ENCODE data around the gene AIF1L. TPM values are rescaled to one million over a fixed set of nuclear protein-coding genes. Genes with fewer than 3 reads are reported as not detected.

The AIF1L gene
- total and polyA plus RNA-seq, 4 donors, result 0.61 to 1.8 (median 1.2) TPM

DNA sequence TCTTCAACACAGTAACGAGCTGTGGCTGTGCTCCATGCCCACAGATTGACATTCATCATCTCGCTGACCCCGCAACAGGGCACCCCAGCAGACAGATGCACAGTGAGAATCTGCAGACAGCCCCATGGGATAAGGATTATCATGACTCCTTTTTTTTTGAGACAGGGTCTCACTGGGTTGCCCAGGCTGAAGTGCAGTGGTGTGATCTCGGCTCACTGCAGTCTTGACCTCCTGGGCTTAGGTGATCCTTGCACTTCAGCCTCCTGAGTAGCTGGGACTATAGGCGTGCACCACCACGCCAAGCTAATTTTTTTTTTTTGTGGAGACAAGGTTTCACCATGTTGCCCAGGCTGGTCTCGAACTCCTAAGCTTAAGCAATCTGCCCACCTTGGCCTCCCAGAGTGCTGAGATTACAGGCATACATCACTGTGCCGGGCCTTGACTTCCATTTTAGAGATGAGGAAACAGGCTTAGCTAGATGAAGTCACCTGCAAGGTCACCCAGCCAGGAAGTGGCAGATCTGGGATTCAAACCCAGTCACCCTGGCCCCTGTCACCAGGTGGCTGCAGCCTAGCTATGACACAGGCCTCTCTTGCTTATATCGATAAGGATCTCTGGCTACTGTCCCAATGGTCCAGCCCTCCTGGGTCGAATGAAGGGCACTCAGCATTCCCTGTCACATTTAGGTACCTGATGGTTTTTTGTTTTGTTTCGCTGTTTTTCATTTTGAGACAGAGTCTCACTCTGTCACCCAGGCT is 5.1 kb downstream of the AIF1L start:
- H3K36me3 ChIP-seq (ENCODE audit: control insufficient read depth in 4 of 4, insufficient read depth in 3 of 4, low read depth in 1 of 4, low read length in 3 of 4), result no peaks in the 10 kb centered on the region
- no peak overlapping the region for H3K27ac ChIP-seq (ENCODE audit: low read depth in 1 of 2, low read length in 2 of 2)
- peaks cover 0 to 6% (median 0%) of the 10 kb centered on the region in 4 donors for H3K27me3 ChIP-seq (ENCODE audit: control insufficient read depth in 4 of 4, insufficient read depth in 4 of 4, low read length in 3 of 4)
- no peak overlapping the region for H3K4me3 ChIP-seq (ENCODE audit: low read depth in 1 of 3, low read length in 3 of 3)
- H3K9ac ChIP-seq (ENCODE audit: low read depth in 1 of 2, low read length in 2 of 2), result no peak overlapping the region
- H3K9me3 ChIP-seq (ENCODE audit: control insufficient read depth in 4 of 4, low read length in 3 of 4), result no peaks in the 10 kb centered on the region
- H3K4me1 ChIP-seq (ENCODE audit: control insufficient read depth in 4 of 4, insufficient read depth in 4 of 4, low read length in 3 of 4), result peaks cover 4 to 9% (median 5%) of the 10 kb centered on the region in 4 donors
- 91% methylated on average over 11 of the region's 11 CpGs for WGBS
- no peak for TF ChIP-seq RXRA (IDR thresholded peaks at IDR 0.05)
- no peak for TF ChIP-seq FOXA2 (IDR thresholded peaks at IDR 0.05)
- TF ChIP-seq JUND (IDR thresholded peaks at IDR 0.05), result no peak
- TF ChIP-seq HNF4G (IDR thresholded peaks at IDR 0.05), result no peak
- TF ChIP-seq, protein P1, sequence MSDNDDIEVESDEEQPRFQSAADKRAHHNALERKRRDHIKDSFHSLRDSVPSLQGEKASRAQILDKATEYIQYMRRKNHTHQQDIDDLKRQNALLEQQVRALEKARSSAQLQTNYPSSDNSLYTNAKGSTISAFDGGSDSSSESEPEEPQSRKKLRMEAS (IDR thresholded peaks at IDR 0.05), result no peak
- no peak for TF ChIP-seq RAD21 (IDR thresholded peaks at IDR 0.05)
- no peak for TF ChIP-seq NR2F2 (IDR thresholded peaks at IDR 0.05)
- TF ChIP-seq, protein P2, sequence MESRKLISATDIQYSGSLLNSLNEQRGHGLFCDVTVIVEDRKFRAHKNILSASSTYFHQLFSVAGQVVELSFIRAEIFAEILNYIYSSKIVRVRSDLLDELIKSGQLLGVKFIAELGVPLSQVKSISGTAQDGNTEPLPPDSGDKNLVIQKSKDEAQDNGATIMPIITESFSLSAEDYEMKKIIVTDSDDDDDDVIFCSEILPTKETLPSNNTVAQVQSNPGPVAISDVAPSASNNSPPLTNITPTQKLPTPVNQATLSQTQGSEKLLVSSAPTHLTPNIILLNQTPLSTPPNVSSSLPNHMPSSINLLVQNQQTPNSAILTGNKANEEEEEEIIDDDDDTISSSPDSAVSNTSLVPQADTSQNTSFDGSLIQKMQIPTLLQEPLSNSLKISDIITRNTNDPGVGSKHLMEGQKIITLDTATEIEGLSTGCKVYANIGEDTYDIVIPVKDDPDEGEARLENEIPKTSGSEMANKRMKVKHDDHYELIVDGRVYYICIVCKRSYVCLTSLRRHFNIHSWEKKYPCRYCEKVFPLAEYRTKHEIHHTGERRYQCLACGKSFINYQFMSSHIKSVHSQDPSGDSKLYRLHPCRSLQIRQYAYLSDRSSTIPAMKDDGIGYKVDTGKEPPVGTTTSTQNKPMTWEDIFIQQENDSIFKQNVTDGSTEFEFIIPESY (IDR thresholded peaks at IDR 0.05), result no peak
- no peak for TF ChIP-seq TAF1 (conservative IDR thresholded peaks at IDR 0.05)
- no peak for TF ChIP-seq EGR1 (IDR thresholded peaks at IDR 0.05; ENCODE audit: low read depth in 2 of 2)
- TF ChIP-seq FOXA1 (IDR thresholded peaks at IDR 0.05), result no peak
- TF ChIP-seq SP1 (IDR thresholded peaks at IDR 0.05), result no peak
- TF ChIP-seq YY1 (IDR thresholded peaks at IDR 0.05), result no peak
- TF ChIP-seq, protein P3, sequence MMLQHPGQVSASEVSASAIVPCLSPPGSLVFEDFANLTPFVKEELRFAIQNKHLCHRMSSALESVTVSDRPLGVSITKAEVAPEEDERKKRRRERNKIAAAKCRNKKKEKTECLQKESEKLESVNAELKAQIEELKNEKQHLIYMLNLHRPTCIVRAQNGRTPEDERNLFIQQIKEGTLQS (IDR thresholded peaks at IDR 0.05), result no peak
- TF ChIP-seq, protein P4, sequence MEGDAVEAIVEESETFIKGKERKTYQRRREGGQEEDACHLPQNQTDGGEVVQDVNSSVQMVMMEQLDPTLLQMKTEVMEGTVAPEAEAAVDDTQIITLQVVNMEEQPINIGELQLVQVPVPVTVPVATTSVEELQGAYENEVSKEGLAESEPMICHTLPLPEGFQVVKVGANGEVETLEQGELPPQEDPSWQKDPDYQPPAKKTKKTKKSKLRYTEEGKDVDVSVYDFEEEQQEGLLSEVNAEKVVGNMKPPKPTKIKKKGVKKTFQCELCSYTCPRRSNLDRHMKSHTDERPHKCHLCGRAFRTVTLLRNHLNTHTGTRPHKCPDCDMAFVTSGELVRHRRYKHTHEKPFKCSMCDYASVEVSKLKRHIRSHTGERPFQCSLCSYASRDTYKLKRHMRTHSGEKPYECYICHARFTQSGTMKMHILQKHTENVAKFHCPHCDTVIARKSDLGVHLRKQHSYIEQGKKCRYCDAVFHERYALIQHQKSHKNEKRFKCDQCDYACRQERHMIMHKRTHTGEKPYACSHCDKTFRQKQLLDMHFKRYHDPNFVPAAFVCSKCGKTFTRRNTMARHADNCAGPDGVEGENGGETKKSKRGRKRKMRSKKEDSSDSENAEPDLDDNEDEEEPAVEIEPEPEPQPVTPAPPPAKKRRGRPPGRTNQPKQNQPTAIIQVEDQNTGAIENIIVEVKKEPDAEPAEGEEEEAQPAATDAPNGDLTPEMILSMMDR (IDR thresholded peaks at IDR 0.05; ENCODE audit: low read depth, low read length, missing input control), result no peak
- TF ChIP-seq GABPA (IDR thresholded peaks at IDR 0.05 in 1 of 2, conservative IDR thresholded peaks at IDR 0.05 in 1 of 2), result no peak
- TF ChIP-seq HNF4A (conservative IDR thresholded peaks at IDR 0.05), result no peak
- TF ChIP-seq, protein P5, sequence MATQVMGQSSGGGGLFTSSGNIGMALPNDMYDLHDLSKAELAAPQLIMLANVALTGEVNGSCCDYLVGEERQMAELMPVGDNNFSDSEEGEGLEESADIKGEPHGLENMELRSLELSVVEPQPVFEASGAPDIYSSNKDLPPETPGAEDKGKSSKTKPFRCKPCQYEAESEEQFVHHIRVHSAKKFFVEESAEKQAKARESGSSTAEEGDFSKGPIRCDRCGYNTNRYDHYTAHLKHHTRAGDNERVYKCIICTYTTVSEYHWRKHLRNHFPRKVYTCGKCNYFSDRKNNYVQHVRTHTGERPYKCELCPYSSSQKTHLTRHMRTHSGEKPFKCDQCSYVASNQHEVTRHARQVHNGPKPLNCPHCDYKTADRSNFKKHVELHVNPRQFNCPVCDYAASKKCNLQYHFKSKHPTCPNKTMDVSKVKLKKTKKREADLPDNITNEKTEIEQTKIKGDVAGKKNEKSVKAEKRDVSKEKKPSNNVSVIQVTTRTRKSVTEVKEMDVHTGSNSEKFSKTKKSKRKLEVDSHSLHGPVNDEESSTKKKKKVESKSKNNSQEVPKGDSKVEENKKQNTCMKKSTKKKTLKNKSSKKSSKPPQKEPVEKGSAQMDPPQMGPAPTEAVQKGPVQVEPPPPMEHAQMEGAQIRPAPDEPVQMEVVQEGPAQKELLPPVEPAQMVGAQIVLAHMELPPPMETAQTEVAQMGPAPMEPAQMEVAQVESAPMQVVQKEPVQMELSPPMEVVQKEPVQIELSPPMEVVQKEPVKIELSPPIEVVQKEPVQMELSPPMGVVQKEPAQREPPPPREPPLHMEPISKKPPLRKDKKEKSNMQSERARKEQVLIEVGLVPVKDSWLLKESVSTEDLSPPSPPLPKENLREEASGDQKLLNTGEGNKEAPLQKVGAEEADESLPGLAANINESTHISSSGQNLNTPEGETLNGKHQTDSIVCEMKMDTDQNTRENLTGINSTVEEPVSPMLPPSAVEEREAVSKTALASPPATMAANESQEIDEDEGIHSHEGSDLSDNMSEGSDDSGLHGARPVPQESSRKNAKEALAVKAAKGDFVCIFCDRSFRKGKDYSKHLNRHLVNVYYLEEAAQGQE (IDR thresholded peaks at IDR 0.05), result no peak
- DNase-seq (ENCODE audit: low spot score), result no peak
